NCI-H1417 treated with DMSO at 0.1 percent for 48 hours (cell line): ENCODE results near the gene TRIM38.
"Not testable (repeated sequence)": the region's sequence is repeated elsewhere in the genome, so short reads cannot be mapped to it uniquely, and the experiment has no call there.

Source experiments
- DNase-seq: peaks from one replicate; lab custom pipeline; 2025; lab: John Stamatoyannopoulos, UW

Gene TRIM38

GRCh38 chr6:26006086-26006939 lies 43.7 kb downstream of the TRIM38 start:
- no peak for DNase-seq

GRCh38 chr6:26006940-26007305 lies 44.3 kb downstream of the TRIM38 start:
- DNase-seq = not testable (repeated sequence)

GRCh38 chr6:26008470-26008869 lies 45.9 kb downstream of the TRIM38 start:
- DNase-seq = no peak

GRCh38 chr6:26009817-26010216 lies 47.2 kb downstream of the TRIM38 start:
- no peak for DNase-seq

- DNase-seq = no peak
Measured at GRCh38 chr6:26012061-26012460, 49.5 kb downstream of the TRIM38 start.

GRCh38 chr6:26014386-26014785 lies 51.8 kb downstream of the TRIM38 start:
- not testable (repeated sequence) for DNase-seq

- no peak for DNase-seq
Measured at GRCh38 chr6:26016245-26016962, 53.8 kb downstream of the TRIM38 start.

- DNase-seq = no peak
Measured at GRCh38 chr6:26016963-26017631, 54.5 kb downstream of the TRIM38 start.

GRCh38 chr6:26017632-26017966 lies 55.0 kb downstream of the TRIM38 start:
- no peak for DNase-seq

- DNase-seq = no peak
Measured at GRCh38 chr6:26019261-26019830, 56.7 kb downstream of the TRIM38 start.

GRCh38 chr6:26019967-26020328 lies 57.3 kb downstream of the TRIM38 start:
- DNase-seq = no peak

- DNase-seq = peak; percentile 88
Measured at GRCh38 chr6:26020329-26021000, 57.9 kb downstream of the TRIM38 start.

GRCh38 chr6:26021001-26021349 lies 58.4 kb downstream of the TRIM38 start:
- DNase-seq = peak; percentile 87

GRCh38 chr6:26021350-26022131 lies 58.9 kb downstream of the TRIM38 start:
- peak; percentile 87 for DNase-seq

GRCh38 chr6:26022132-26022472 lies 59.5 kb downstream of the TRIM38 start:
- DNase-seq = peak; percentile 36

GRCh38 chr6:26022737-26023136 lies 60.1 kb downstream of the TRIM38 start:
- no peak for DNase-seq

GRCh38 chr6:26024651-26025046 lies 62.0 kb downstream of the TRIM38 start:
- DNase-seq = no peak

- no peak for DNase-seq
Measured at GRCh38 chr6:26025047-26025893, 62.7 kb downstream of the TRIM38 start.

- DNase-seq = peak; percentile 59
Measured at GRCh38 chr6:26025894-26026832, 63.6 kb downstream of the TRIM38 start.
